T-cell (primary cell): Measurements from ENCODE around the gene RAP1GDS1. TPM values are rescaled to one million over a fixed set of nuclear protein-coding genes. Genes with fewer than 3 reads are reported as not detected.

Experiments
- ATAC-seq, 4 experiments: fragments of 200-7000 bp in 3 of 4; fragments of 150-1000 bp in 1 of 4; cut with Tn5 transposase; replicated peaks in 1 of 4; 1 replicate in 3 of 4; 2 replicates in 1 of 4; pipeline ENCODE4 v1.10.0; 2021; ENCODE audit warnings: moderate library complexity in 3 of 4, mild to moderate bottlenecking in 2 of 4, moderate number of reproducible peaks in 1 of 4
- CTCF ChIA-PET, 2 donors: fragments of 300-600 bp; sonication (Branson Sonifier 250); formaldehyde crosslinking; loops; one replicate each; lab custom pipeline; 2022; ENCODE audit warnings: antibody characterized with exemption in 2 of 2; lab: Charles Lee
- POLR2A ChIA-PET, 2 donors: fragments of 300-600 bp; sonication (Branson Sonifier 250); formaldehyde crosslinking; loops; one replicate each; lab custom pipeline; 2022; ENCODE audit warnings: antibody characterized with exemption in 2 of 2; lab: Charles Lee
- DNase-seq, 35 experiments: peaks; one replicate each; pipeline versions ENCODE4 v3.0.0 to v3.0.0-alpha.2; 2013 to 2023
- H3K27ac ChIP-seq: one replicate; pipeline ENCODE4 v1.5.1; 2013; ENCODE audit warnings: low read length
- H3K27me3 ChIP-seq, 2 experiments: replicated peaks in 1 of 2; 1 replicate in 1 of 2; 2 replicates in 1 of 2; pipeline versions ENCODE4 v1.6.1 to v1.7.0; 2013; ENCODE audit warnings: low read length in 1 of 2, mixed read lengths in 1 of 2; ENCODE audit not compliant: control insufficient read depth in 2 of 2, insufficient read depth in 2 of 2; ENCODE audit errors: extremely low read depth in 1 of 2
- H3K36me3 ChIP-seq, 2 donors: 1 replicate in 1 of 2; 2 replicates in 1 of 2; pipeline versions ENCODE4 v1.6.1 to v1.7.0; 2013; ENCODE audit warnings: low read length in 1 of 2; ENCODE audit not compliant: control insufficient read depth in 2 of 2, insufficient read depth in 1 of 2; ENCODE audit errors: extremely low read depth in 1 of 2
- H3K4me1 ChIP-seq, 2 experiments: 1 replicate in 1 of 2; 2 replicates in 1 of 2; pipeline versions ENCODE4 v1.6.1 to v1.7.0; 2013; ENCODE audit warnings: low read length in 2 of 2, mixed read lengths in 1 of 2; ENCODE audit not compliant: insufficient read depth in 2 of 2, control insufficient read depth in 1 of 2; ENCODE audit errors: extremely low read depth in 1 of 2
- H3K4me3 ChIP-seq, 2 donors: 1 replicate in 1 of 2; 2 replicates in 1 of 2; pipeline versions ENCODE4 v1.5.1 to v1.7.0; 2013; ENCODE audit warnings: mild to moderate bottlenecking in 2 of 2, low read length in 1 of 2, moderate library complexity in 1 of 2; ENCODE audit not compliant: control insufficient read depth in 1 of 2; ENCODE audit errors: extremely low read depth in 1 of 2
- H3K9me3 ChIP-seq: 2 replicates; pipeline ENCODE4 v1.7.0; 2013
- H3K27ac Mint-ChIP-seq, 2 donors: one replicate each; pipeline ENCODE4 v1.8.0; 2020 to 2021; ENCODE audit warnings: mild to moderate bottlenecking in 2 of 2, mixed read lengths in 2 of 2
- H3K27me3 Mint-ChIP-seq, 2 donors: one replicate each; pipeline ENCODE4 v1.8.0; 2021 to 2022; ENCODE audit warnings: mixed read lengths in 2 of 2
- H3K36me3 Mint-ChIP-seq: one replicate; pipeline ENCODE4 v1.8.0; 2021; ENCODE audit warnings: mixed read lengths
- H3K4me1 Mint-ChIP-seq, 3 donors: one replicate each; pipeline ENCODE4 v1.8.0; 2020 to 2022; ENCODE audit warnings: mixed read lengths in 3 of 3, mild to moderate bottlenecking in 1 of 3
- H3K4me3 Mint-ChIP-seq, 3 donors: one replicate each; pipeline ENCODE4 v1.8.0; 2020 to 2022; ENCODE audit warnings: mild to moderate bottlenecking in 3 of 3, mixed read lengths in 3 of 3, moderate library complexity in 3 of 3
- H3K9me3 Mint-ChIP-seq, 3 donors: one replicate each; pipeline ENCODE4 v1.8.0; 2020 to 2022; ENCODE audit warnings: mixed read lengths in 3 of 3
- WGBS: methylation state at CpG from one replicate; pipeline ENCODE4 v1.1.5; 2013; ENCODE audit warnings: missing lambda C conversion rate; ENCODE audit not compliant: insufficient coverage; 5-methylcytosine and 5-hydroxymethylcytosine counted together
- total RNA-seq, 35 experiments: library from RNA in 6 of 35; stranded (reverse) in 6 of 35; fragments of 120-200 nt in 1 of 35; gene quantifications; one replicate each; pipeline versions ENCODE4 v1.2.1 to v1.2.4 and lab custom pipeline; 2013 to 2026

RAP1GDS1 gene
- 10 to 100 TPM; 37.6 to 43.8 (median 39.7) TPM for total RNA-seq
- 51.4 TPM for total RNA-seq (2013)
- 15.3 to 80.1 (median 45.5) reads per million in 29 experiments for total RNA-seq (lab: John Stamatoyannopoulos, UW)

GRCh38 chr4:98260579-98261404, at the start of gene RAP1GDS1:
RAP1GDS1 (plus strand) TSS chr4:98261384; CDS start chr4:98261566, 182 bp downstream.
- peak within 1 kb of the TSS; percentile 95 to 98 for H3K4me3 ChIP-seq
- H3K9me3 Mint-ChIP-seq, result no peaks in the 10 kb centered on the region
- peaks cover 14 to 23% of the 10 kb centered on the region in 2 experiments for H3K4me1 ChIP-seq
- no peaks in the 10 kb centered on the region for H3K9me3 ChIP-seq
- peaks cover 49 to 54% (median 49%) of the 10 kb centered on the region in 3 donors for H3K4me1 Mint-ChIP-seq
- no peaks in the 10 kb centered on the region for H3K36me3 ChIP-seq
- peak within 1 kb of the TSS; percentile 96 to 97 for H3K27ac Mint-ChIP-seq
- CTCF ChIA-PET, result interaction anchor here in 1 of 2 donors (0.6 to 2.8 kb wide), 7 partner anchors 10 to 828 kb away, joined by 3 to 11 read pairs (median 5); partner anchors contain the start of genes ADH5, METAP1 and STPG2
- H3K36me3 Mint-ChIP-seq, result no peaks in the 10 kb centered on the region
- H3K4me3 Mint-ChIP-seq, result peak within 1 kb of the TSS; percentile 94 to 98 (median 97)
- no peaks in the 10 kb centered on the region for H3K27me3 ChIP-seq
- under 1% methylated on average over 67 of the region's 84 CpGs for whole genome bisulfite sequencing
- H3K27ac ChIP-seq, result peak within 1 kb of the TSS; percentile 87
- ATAC-seq, result peak; percentile 78 to 87 (median 85)
- H3K27me3 Mint-ChIP-seq, result no peaks in the 10 kb centered on the region
- DNase-seq, result peak; percentile 55 to 93 (median 73)
- POLR2A ChIA-PET, result interaction anchor here in 1 of 2 donors (0.6 kb wide), 1 partner anchor 126 kb away, joined by 3 read pairs; no protein-coding TSS in a partner anchor

GRCh38 chr4:98222306-98222705, 38.9 kb upstream of the RAP1GDS1 start:
- Histone ChIP-seq H3K4me3 (no peak overlapping the region), H3K27me3 (peaks cover 0 to 2% of the 10 kb centered on the region in 2 experiments), H3K27ac (no peak overlapping the region), H3K4me1 (no peaks in the 10 kb centered on the region), H3K36me3 (no peaks in the 10 kb centered on the region), H3K9me3 (no peaks in the 10 kb centered on the region)
- H3K9me3 Mint-ChIP-seq, result no peaks in the 10 kb centered on the region
- H3K36me3 Mint-ChIP-seq, result no peaks in the 10 kb centered on the region
- ChIA-PET CTCF (no interaction called here), POLR2A (no interaction called here)
- H3K4me1 Mint-ChIP-seq, result no peaks in the 10 kb centered on the region
- WGBS, result no CpG with 5 or more reads among the region's 2 CpGs
- H3K27ac Mint-ChIP-seq, result no peak overlapping the region
- peaks cover 0 to 2% of the 10 kb centered on the region in 2 donors for H3K27me3 Mint-ChIP-seq
- no peak for DNase-seq
- ATAC-seq, result no peak
- no peak overlapping the region for H3K4me3 Mint-ChIP-seq

- Mint-ChIP-seq H3K9me3 (no peaks in the 10 kb centered on the region), H3K4me3 (no peak overlapping the region), H3K27me3 (peaks cover 0 to 2% of the 10 kb centered on the region in 2 donors), H3K4me1 (no peaks in the 10 kb centered on the region), H3K27ac (no peak overlapping the region), H3K36me3 (no peaks in the 10 kb centered on the region)
- no peak overlapping the region for H3K27ac ChIP-seq
- CTCF ChIA-PET, result no interaction called here
- no peak overlapping the region for H3K4me3 ChIP-seq
- no peaks in the 10 kb centered on the region for H3K36me3 ChIP-seq
- WGBS, result 83% methylated on average over 2 of the region's 6 CpGs
- H3K27me3 ChIP-seq, result no peaks in the 10 kb centered on the region
- POLR2A ChIA-PET, result no interaction called here
- ATAC-seq (no peak), DNase-seq (no peak)
- H3K9me3 ChIP-seq, result no peaks in the 10 kb centered on the region
- H3K4me1 ChIP-seq, result no peaks in the 10 kb centered on the region
These were observed 34.8 kb upstream of the RAP1GDS1 start for GRCh38 chr4:98226396-98226795.

GRCh38 chr4:98230961-98231360, 30.2 kb upstream of the RAP1GDS1 start:
- no peaks in the 10 kb centered on the region for H3K4me1 ChIP-seq
- ChIA-PET CTCF (no interaction called here), POLR2A (no interaction called here)
- H3K27ac Mint-ChIP-seq, result no peak overlapping the region
- no peak overlapping the region for H3K4me3 ChIP-seq
- no peak overlapping the region for H3K4me3 Mint-ChIP-seq
- no peaks in the 10 kb centered on the region for H3K27me3 ChIP-seq
- DNase-seq (no peak), ATAC-seq (no peak)
- H3K27me3 Mint-ChIP-seq, result no peaks in the 10 kb centered on the region
- WGBS, result 93% methylated on average over 2 of the region's 3 CpGs
- no peaks in the 10 kb centered on the region for H3K36me3 Mint-ChIP-seq
- H3K9me3 ChIP-seq, result no peaks in the 10 kb centered on the region
- no peak overlapping the region for H3K27ac ChIP-seq
- no peaks in the 10 kb centered on the region for H3K36me3 ChIP-seq
- no peaks in the 10 kb centered on the region for H3K4me1 Mint-ChIP-seq
- H3K9me3 Mint-ChIP-seq, result no peaks in the 10 kb centered on the region

GRCh38 chr4:98232202-98232601, 29.0 kb upstream of the RAP1GDS1 start:
- POLR2A ChIA-PET, result no interaction called here
- H3K4me1 ChIP-seq, result no peaks in the 10 kb centered on the region
- H3K27me3 Mint-ChIP-seq, result no peaks in the 10 kb centered on the region
- CTCF ChIA-PET, result no interaction called here
- H3K9me3 Mint-ChIP-seq, result no peaks in the 10 kb centered on the region
- no peak overlapping the region for H3K27ac ChIP-seq
- no peaks in the 10 kb centered on the region for H3K4me1 Mint-ChIP-seq
- no peaks in the 10 kb centered on the region for H3K27me3 ChIP-seq
- no peak overlapping the region for H3K4me3 ChIP-seq
- H3K36me3 Mint-ChIP-seq, result no peaks in the 10 kb centered on the region
- H3K9me3 ChIP-seq, result no peaks in the 10 kb centered on the region
- 20% methylated on average over 1 of the region's 3 CpGs for WGBS
- H3K27ac Mint-ChIP-seq, result no peak overlapping the region
- ATAC-seq, result no peak
- H3K4me3 Mint-ChIP-seq, result no peak overlapping the region
- peak in 1 of 35 experiments; percentile 1 for DNase-seq
- no peaks in the 10 kb centered on the region for H3K36me3 ChIP-seq

GRCh38 chr4:98237204-98237603, 24.0 kb upstream of the RAP1GDS1 start:
- no peaks in the 10 kb centered on the region for H3K4me1 Mint-ChIP-seq
- Histone ChIP-seq H3K36me3 (no peaks in the 10 kb centered on the region), H3K27ac (no peak overlapping the region), H3K4me3 (no peak overlapping the region), H3K27me3 (no peaks in the 10 kb centered on the region), H3K9me3 (no peaks in the 10 kb centered on the region), H3K4me1 (no peaks in the 10 kb centered on the region)
- H3K36me3 Mint-ChIP-seq, result no peaks in the 10 kb centered on the region
- ATAC-seq (no peak), DNase-seq (no peak)
- CTCF ChIA-PET, result no interaction called here
- 83% methylated on average over 1 of the region's 3 CpGs for WGBS
- POLR2A ChIA-PET, result no interaction called here
- H3K9me3 Mint-ChIP-seq, result no peaks in the 10 kb centered on the region
- no peak overlapping the region for H3K27ac Mint-ChIP-seq
- no peak overlapping the region for H3K4me3 Mint-ChIP-seq
- peaks cover 7 to 10% of the 10 kb centered on the region in 2 donors for H3K27me3 Mint-ChIP-seq
